Kidney tubule cell (primary cell): ENCODE measurements around the gene CLK3.
A peak's percentile ranks its signal among the peaks of the same experiment; 100 is the strongest.
"Not testable (repeated sequence)": the region's sequence is repeated elsewhere in the genome, so short reads cannot be mapped to it uniquely, and the experiment has no call there.

Source experiments
- DNase-seq: peaks from one replicate; pipeline ENCODE4 v3.0.0-alpha.2; 2018; ENCODE audit warnings: low spot score

CLK3 gene

DNA sequence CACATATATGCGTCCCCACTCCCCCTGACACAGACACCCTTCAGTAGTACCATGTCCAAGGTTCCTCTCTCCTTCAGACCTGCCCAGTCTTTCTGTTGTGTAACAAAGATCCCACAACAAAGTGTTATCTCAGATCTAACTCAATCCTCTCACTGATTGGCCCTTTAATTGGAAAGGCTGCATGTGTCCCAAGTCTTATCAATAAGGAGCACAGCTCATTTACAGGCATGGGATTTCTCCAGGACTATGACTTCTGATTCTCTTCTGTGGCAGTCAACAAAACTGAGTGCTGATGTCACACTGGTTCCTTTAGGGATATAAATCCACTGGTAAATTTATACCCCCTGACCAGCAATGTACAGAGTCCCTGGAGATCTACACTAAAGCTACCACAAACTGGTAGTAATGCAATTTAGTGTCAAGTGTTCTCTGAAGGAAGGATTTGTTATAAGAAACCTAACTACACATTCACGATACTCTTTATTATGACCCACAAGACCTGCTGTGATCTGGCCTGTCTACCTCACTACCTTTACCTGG lies 28.1 kb downstream of the CLK3 start:
- no peak for DNase-seq

DNA sequence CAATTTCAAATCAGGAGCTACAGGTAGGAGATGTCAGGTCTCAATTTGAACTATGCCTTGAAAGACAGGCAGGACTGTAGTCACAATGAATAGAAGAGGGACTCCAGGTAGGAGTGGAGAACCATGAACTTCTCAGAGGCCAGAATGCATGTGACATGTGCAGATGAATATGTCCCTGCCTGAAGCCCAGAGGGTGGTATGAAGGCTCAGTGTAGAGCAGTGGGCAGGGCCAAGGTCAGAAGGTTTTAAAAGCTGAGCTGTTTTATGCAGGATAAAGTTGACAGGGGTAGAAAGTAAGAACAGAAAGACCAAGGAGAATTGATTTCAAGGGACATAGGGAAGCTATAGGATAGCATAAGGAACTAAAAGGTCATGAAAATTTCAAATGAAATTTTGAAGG lies 30.8 kb downstream of the CLK3 start:
- DNase-seq = no peak

- no peak for DNase-seq
Measured at GRCh38 chr15:74648051-74648842, 32.6 kb downstream of the CLK3 start.

DNA sequence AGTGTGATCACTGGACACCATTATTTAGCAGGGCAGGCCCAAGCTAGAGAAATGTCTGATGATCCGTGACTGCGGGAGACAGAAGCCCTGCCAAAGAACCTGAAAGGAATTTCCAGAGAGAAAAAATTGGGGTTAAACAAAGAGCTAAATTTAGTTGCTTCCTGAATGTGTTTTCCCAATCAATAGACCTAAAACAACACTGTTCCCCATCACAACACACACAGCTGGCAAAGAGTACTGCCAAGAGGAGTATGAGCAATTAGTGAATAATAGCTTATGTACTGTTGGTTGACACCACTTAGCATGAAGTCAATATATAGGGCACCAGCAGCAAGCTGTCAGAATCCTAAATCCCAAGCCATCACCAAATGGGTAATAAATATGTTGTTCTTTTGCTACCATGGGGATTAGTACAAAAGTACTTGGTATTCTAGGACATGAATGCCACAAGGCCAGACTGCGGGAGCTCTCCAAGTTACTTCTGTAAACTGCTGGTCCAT lies 35.7 kb downstream of the CLK3 start:
- DNase-seq = peak; percentile 80

DNA sequence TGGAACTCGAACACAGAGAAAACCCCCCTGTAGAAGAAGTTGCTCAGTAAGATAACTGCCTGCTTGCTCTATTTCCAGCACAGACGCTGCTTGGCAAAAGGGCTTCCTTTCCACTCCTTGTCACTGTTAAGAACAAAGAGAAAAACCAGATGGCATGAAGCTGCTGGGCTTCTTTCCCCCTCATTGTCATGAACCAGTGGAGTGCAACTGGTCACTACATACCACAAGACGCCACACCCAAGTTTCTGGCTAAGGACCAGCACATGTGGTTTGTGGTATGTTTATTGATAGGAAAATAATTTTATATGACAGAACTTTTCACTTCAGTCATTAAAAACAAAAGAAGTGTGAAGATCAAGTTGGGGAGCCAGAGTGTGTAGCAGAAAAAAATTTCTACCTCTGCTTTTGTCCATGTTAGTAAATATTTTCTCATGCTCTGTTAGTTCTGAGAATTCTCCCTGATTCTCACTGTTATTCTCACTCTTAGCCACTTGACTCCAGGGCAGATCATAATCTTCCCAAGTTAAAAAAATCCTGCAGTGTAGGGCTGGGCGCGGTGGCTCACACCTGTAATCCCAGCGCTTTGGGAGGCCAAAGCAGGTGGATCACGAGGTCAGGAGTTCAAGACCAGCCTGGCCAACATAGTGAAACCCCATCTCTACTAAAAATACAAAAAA lies 37.9 kb downstream of the CLK3 start:
- DNase-seq = peak; percentile 82

DNA sequence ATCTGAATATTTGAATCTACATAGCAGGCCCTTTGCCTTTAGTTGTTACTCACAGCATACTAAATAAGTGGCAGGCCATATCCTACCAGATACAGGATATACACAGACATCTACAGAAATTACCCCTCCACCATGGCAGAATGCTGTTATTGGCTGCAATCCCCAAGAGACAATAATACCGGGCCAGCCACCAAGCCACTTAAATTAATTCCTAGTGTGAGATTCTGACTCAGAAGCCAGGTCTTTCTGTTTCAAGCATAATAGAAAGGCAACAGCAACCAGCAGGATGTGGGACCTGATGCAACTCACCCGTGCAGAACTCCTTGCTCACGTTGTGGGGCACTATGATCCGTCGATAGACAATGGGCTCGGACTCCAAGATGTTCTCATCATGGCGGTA lies 39.8 kb downstream of the CLK3 start:
- peak; percentile 27 for DNase-seq

- DNase-seq = no peak
Measured at GRCh38 chr15:74656935-74657535, 41.4 kb downstream of the CLK3 start.

GRCh38 chr15:74657846-74658245 lies 42.2 kb downstream of the CLK3 start:
- peak; percentile 76 for DNase-seq

- not testable (repeated sequence) for DNase-seq
Measured at GRCh38 chr15:74661280-74661679, 45.6 kb downstream of the CLK3 start.

- no peak for DNase-seq
Measured at GRCh38 chr15:74662064-74662860, 46.6 kb downstream of the CLK3 start.

- DNase-seq = no peak
Measured at GRCh38 chr15:74663303-74664027, 47.8 kb downstream of the CLK3 start.

DNA sequence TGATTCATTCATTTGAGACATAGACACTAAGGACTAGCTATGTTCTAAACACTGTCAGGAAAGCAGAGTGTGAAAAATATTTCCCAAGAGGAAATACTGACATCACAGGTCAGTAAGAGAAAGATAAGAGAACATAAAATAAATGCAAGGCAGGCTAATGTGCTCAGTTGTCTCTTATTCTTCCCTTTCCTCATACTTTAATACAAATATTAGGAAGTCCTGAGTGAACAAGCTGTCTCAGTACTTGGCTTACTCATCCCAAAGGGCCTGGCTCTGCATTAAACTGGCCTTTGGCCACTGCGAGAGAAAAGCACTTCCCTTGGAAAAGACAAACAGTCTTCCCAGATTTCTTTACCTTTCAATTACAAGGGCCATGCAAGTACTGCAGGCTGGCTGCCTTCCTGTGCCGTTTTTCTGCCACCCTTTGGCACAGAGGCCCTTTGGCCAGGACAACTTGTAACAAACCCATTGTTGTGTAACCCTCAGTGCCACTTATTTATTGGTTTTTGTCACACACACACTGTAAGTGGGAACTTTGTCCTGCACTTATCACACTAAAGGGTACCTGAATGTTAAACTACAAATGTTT lies 48.5 kb downstream of the CLK3 start:
- DNase-seq = peak; percentile 42

- no peak for DNase-seq
Measured at GRCh38 chr15:74664670-74665069, 49.0 kb downstream of the CLK3 start.

DNA sequence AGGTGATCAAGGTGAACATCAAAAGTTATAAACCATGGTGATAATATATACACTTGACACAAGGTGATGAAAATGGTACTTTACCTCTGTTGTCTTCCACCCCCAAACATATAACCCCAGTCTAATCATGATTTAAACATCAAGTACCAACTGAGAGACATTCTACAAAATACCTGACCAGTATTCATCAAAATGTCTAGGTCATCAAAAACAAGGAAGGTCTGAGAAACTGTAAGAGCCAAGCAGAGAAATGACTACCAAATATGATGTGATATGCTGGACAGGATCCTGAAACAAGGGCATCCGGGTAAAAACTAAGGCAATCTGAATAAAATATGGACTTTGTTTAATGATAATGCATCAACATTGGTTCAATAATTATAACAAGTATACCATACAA lies 52.3 kb downstream of the CLK3 start:
- DNase-seq = no peak

DNA sequence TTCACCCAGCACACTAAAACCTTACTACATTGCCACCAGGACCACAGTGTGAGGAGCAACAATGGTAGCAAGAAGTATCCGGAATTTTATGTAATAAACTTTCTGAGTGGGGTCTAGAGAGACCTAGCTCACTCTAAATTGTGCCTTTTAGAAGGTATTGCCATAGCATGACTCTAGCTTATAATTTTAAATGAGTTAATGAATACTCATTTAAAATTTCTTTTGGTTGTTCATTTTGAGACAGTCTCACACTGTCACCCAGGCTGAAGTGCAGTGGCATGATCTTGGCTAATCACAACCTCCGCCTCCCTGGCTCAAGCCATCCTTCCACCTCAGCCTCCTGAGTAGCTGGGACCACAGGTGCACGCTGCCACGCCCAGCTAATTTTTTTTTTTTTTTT lies 54.0 kb downstream of the CLK3 start:
- DNase-seq = no peak

- no peak for DNase-seq
Measured at GRCh38 chr15:74674161-74674560, 58.5 kb downstream of the CLK3 start.

- DNase-seq = no peak
Measured at GRCh38 chr15:74676801-74677200, 61.2 kb downstream of the CLK3 start.
